Fibroblast of gingiva (primary cell): Measurements from ENCODE around the gene MLLT3.

Experiments used
- DNase-seq: peaks from one replicate; pipeline ENCODE4 v3.0.0-alpha.2; 2011; ENCODE audit warnings: low read depth

Gene MLLT3

GRCh38 chr9:20557890-20558565, 64.3 kb downstream of the MLLT3 start:
- no peak for DNase-seq

- no peak for DNase-seq
Measured at GRCh38 chr9:20557285-20557684, 65.0 kb downstream of the MLLT3 start.

DNA sequence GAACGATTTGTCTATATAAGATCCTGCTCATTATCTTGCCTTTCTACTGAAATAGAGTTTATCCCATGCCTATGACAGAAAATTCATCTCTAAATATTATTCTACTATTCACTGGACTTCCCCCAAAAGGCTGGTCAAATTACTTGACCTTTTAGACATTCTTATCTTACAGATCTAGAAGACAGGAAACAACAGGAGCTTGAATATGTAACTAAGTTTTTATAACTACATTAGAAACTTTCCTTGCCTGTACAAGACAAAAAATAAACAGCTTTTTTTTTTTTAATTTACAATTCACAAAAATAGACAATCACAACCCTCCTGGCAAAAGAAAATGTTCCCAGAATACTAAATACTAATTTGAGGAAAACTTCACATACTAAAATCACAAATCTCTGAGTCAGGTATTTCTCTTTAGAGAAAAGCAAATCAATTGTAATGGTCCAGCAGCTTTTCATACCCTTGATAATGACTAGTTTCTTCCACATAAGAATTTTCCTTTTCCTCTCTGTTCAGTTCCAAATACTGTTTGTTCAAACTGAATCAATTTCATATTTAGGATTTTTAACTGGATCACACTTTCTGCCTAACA, 68.6 kb downstream of the MLLT3 start:
- DNase-seq, result no peak

GRCh38 chr9:20552874-20553557, 69.3 kb downstream of the MLLT3 start:
- DNase-seq, result peak; percentile 21

DNA sequence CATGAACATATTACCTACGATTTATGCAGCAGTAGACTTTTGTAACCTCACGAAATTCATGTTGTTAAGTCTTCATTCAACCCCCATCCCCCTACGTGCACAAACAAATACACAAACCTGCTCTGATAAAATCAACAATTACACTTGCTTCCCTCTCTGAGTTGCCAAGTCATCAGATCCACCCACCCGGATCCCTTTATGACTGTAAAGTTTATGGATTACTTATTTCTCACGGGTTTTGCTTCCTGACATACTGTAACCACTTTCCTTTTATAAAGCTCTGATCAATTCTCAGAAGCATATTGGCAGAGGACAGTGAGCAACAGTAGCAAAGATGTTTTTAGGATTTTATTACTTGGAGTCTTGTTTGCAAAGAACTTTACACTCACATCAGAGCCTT, 70.5 kb downstream of the MLLT3 start:
- DNase-seq, result no peak

GRCh38 chr9:20551236-20551635, 71.1 kb downstream of the MLLT3 start:
- no peak for DNase-seq

GRCh38 chr9:20550326-20550725, 72.0 kb downstream of the MLLT3 start:
- no peak for DNase-seq

GRCh38 chr9:20549053-20549452, 73.2 kb downstream of the MLLT3 start:
- no peak for DNase-seq

DNA sequence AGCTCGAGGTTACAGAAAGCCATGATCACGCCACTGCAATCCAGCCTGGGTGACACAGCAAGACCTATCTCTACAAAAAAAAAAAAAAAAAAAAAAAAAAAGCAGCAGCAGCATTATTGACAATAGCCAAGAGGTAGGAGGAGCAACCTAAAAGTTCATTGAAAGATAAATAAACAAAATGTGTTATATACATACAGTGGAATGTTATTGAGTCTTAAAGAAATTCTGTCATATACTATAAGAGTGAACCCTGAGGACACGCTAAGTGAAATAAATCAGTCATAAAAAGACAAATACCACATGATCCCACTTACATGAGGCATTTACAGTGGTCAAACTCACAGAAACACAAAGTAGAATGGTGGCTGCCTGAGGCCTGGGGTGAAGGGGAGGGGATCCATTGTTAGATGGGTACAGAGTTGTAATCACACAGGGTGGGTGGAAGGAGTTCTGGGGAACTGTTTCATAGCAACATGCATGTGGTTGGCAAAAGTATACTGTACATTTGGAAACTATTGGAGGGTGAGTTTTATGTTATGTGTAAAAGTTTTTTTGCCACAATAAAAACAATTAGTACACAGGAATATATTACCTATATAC, 77.2 kb downstream of the MLLT3 start:
- DNase-seq, result no peak

DNA sequence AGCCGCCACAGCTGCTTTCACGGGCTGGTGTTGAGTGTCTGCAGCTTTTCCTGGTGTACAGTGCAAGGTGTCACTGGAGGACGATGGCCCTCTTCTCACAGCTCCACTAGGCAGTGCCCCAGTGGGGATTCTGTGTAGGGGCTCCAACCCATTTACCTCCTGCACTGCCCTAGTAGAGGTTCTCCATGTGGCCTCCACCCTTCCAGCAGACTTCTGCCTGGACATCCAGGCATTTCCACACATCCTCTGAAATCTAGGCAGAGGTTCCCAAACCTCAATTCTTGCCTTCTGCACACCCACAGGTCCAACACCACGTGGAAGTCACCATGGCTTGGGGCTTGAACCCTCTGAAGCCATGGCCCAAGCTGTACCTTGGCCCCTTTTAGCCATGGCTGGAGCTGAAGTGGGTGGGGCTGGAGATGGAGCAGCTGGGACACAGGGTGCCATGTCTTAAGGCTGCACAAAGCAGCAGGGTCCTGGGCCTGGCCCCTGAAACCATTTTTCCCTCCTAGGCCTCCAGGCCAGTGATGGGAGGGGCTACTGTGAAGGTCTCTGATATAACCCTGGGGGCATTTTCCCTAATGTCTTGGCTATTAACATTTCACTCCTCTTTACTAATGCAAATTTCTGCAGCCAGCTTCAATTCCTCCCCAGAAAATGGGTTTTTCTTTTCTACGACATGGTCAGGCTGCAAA, 82.0 kb downstream of the MLLT3 start:
- DNase-seq, result no peak

DNA sequence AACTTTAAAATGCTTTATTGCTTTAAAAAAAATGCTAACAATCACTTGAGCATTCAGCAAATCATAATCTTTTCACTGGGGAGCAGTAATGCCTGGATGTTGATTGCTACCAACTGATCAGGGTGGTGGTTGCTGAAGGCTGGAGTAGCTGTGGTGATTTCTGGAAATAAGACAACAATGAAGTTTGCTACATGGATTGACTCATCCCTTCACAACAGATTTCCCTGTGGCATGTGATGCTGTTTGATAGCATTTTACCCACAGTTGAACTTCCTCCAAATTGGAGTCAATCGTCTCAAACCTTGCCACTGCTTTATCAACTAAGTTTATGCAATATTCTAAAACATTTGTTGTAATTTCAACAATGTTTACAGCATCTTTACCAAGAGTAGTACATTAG, 83.3 kb downstream of the MLLT3 start:
- DNase-seq, result peak; percentile 22

GRCh38 chr9:20538092-20538491, 84.2 kb downstream of the MLLT3 start:
- DNase-seq, result no peak

DNA sequence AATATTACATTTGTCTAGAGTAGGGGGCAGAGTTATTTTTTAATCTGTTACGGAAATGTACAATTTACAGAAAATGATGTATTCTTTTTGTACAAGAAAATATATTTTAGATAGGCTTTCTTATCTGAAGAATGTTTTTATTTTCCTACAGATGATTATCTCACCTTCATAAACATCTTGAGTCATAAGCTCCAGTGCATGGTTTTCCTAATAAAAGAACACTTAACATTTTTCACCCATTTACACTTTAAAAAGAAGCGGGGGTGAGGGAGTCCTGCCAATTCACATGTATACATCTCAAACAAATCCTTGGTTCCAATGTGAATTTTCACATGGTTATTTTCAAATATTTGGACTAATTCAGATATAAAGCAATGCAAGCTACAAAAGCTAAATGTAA, 85.0 kb downstream of the MLLT3 start:
- no peak for DNase-seq

DNA sequence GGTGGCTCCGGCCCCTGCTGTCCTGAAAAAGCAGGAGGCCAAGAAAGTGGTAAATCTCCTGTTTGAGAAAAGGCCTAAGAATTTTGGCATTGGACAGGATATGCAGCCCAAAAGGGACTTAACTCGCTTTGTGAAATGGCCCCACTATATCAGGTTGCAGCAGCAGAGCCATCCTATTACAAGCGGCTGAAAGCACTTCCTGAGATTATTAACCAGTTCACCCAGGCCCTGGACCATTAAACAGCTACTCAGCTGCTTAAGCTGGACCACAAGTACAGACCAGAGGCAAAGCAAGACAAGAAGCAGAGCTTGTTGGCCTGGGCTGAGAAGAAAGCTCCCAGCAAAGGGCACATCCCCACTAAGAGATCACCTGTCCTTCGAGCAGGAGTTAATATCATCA, 89.7 kb downstream of the MLLT3 start:
- no peak for DNase-seq

- DNase-seq, result no peak
Measured at GRCh38 chr9:20529837-20530236, 92.5 kb downstream of the MLLT3 start.

GRCh38 chr9:20528253-20528652, 94.0 kb downstream of the MLLT3 start:
- DNase-seq, result no peak

- DNase-seq, result peak; percentile 52
Measured at GRCh38 chr9:20526500-20527319, 95.6 kb downstream of the MLLT3 start.

GRCh38 chr9:20524776-20525175, 97.5 kb downstream of the MLLT3 start:
- DNase-seq, result no peak

GRCh38 chr9:20518737-20519136, 103.6 kb downstream of the MLLT3 start:
- DNase-seq, result no peak

- DNase-seq, result no peak
Measured at GRCh38 chr9:20513126-20513913, 109.0 kb downstream of the MLLT3 start.

DNA sequence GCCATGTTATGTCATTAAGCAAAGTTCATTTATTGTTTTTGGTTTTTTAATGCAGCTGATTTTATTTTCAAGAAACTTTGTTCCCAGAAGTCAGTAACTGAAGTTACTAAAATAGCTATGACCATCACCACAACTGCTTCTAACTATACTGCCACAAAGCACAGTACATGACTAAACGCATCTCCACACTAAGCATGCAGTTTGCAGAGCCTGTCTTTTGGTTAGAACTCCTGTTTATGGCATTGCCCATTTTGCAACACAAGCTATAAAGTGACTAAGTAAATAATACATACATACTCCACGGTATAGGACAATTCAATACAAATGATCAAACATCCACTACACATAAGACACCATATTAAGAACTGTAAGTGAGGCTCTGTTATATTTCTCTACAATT, 109.7 kb downstream of the MLLT3 start:
- DNase-seq, result peak; percentile 4
